ENCODE results near the gene IER2. TPM values are rescaled to one million over a fixed set of nuclear protein-coding genes. Genes with fewer than 3 reads are reported as not detected.
"Not testable (repeated sequence)": the region's sequence is repeated elsewhere in the genome, so short reads cannot be mapped to it uniquely, and the experiment has no call there.

IER2 gene
- total RNA-seq, 1 experiment from 2014 or later = 164 TPM

GRCh38 chr19:13173139-13173737 lies 23.0 kb downstream of the IER2 start:
- H3K4me3 ChIP-seq (ENCODE audit: low read depth, low read length, poor library complexity, severe bottlenecking) = no peak overlapping the region
- no peaks in the 10 kb centered on the region for H3K27me3 ChIP-seq (replicated peaks; ENCODE audit: insufficient read depth, low read depth, low read length, poor library complexity)
- H3K9me3 ChIP-seq (ENCODE audit: low read depth, low read length, poor library complexity, severe bottlenecking) = no peaks in the 10 kb centered on the region
- ChIA-PET CTCF (no interaction called here), POLR2A (ENCODE audit: low non-redundant PET) (no interaction called here)
- H3K27ac ChIP-seq (ENCODE audit: low read depth, low read length, poor library complexity, severe bottlenecking) = peak overlapping the region; percentile 21
- no TSS peak for BruUV-seq (replicated peaks)
- TF ChIP-seq CTCF (conservative IDR thresholded peaks at IDR 0.05; ENCODE audit: low read depth, low read length) (no peak), EZH2 (IDR thresholded peaks at IDR 0.05; ENCODE audit: borderline replicate concordance, low read depth, low read length, poor library complexity, severe bottlenecking) (no peak)
- no peak for DNase-seq (ENCODE audit: low spot score)
- peaks cover 20% of the 10 kb centered on the region for H3K4me1 ChIP-seq (ENCODE audit: insufficient read depth, low read length, poor library complexity, severe bottlenecking)
- no peaks in the 10 kb centered on the region for H3K36me3 ChIP-seq (ENCODE audit: insufficient read depth, low read length, poor library complexity, severe bottlenecking)
- intact Hi-C loops (cut with micrococcal nuclease; ENCODE audit: unreplicated experiment) = no loop called here

- peak; percentile 58 for DNase-seq (ENCODE audit: low spot score)
- BruUV-seq (replicated peaks) = no TSS peak
Measured at GRCh38 chr19:13176345-13176744, 26.1 kb downstream of the IER2 start.

GRCh38 chr19:13177584-13177983 lies 27.4 kb downstream of the IER2 start:
- BruUV-seq (replicated peaks); intact Hi-C loops (cut with micrococcal nuclease; ENCODE audit: unreplicated experiment); POLR2A ChIA-PET (ENCODE audit: low non-redundant PET): not testable (repeated sequence)

More at GRCh38 chr19:13176345-13176744, 26.1 kb downstream of the IER2 start:
- POLR2A ChIA-PET (ENCODE audit: low non-redundant PET) = no interaction called here
- Histone ChIP-seq H3K27ac (ENCODE audit: low read depth, low read length, poor library complexity, severe bottlenecking) (peak overlapping the region; percentile 2), H3K27me3 (replicated peaks; ENCODE audit: insufficient read depth, low read depth, low read length, poor library complexity) (no peaks in the 10 kb centered on the region), H3K36me3 (ENCODE audit: insufficient read depth, low read length, poor library complexity, severe bottlenecking) (no peaks in the 10 kb centered on the region), H3K9me3 (ENCODE audit: low read depth, low read length, poor library complexity, severe bottlenecking) (no peaks in the 10 kb centered on the region), H3K4me1 (ENCODE audit: insufficient read depth, low read length, poor library complexity, severe bottlenecking) (peaks cover 23% of the 10 kb centered on the region), H3K4me3 (ENCODE audit: low read depth, low read length, poor library complexity, severe bottlenecking) (no peak overlapping the region)
- CTCF ChIA-PET = no interaction called here
- intact Hi-C loops (cut with micrococcal nuclease; ENCODE audit: unreplicated experiment) = no loop called here
- TF ChIP-seq CTCF (conservative IDR thresholded peaks at IDR 0.05; ENCODE audit: low read depth, low read length) = no peak
- no peak for TF ChIP-seq EZH2 (IDR thresholded peaks at IDR 0.05; ENCODE audit: borderline replicate concordance, low read depth, low read length, poor library complexity, severe bottlenecking)

GRCh38 chr19:13178291-13178690 lies 28.1 kb downstream of the IER2 start:
- H3K9me3 ChIP-seq (ENCODE audit: low read depth, low read length, poor library complexity, severe bottlenecking) = not testable (repeated sequence)
- CTCF ChIA-PET = interaction anchor here (1.1 kb wide), 1 partner anchor 201 kb away, joined by 3 read pairs; no protein-coding TSS in a partner anchor

More at GRCh38 chr19:13177584-13177983, 27.4 kb downstream of the IER2 start:
- not testable (repeated sequence) for DNase-seq (ENCODE audit: low spot score); H3K9me3 ChIP-seq (ENCODE audit: low read depth, low read length, poor library complexity, severe bottlenecking); H3K27me3 ChIP-seq (replicated peaks; ENCODE audit: insufficient read depth, low read depth, low read length, poor library complexity); H3K4me3 ChIP-seq (ENCODE audit: low read depth, low read length, poor library complexity, severe bottlenecking); H3K36me3 ChIP-seq (ENCODE audit: insufficient read depth, low read length, poor library complexity, severe bottlenecking); H3K27ac ChIP-seq (ENCODE audit: low read depth, low read length, poor library complexity, severe bottlenecking)
- CTCF ChIA-PET = interaction anchor here (1.1 kb wide), 1 partner anchor 201 kb away, joined by 3 read pairs; no protein-coding TSS in a partner anchor
- peaks cover 25% of the 10 kb centered on the region for H3K4me1 ChIP-seq (ENCODE audit: insufficient read depth, low read length, poor library complexity, severe bottlenecking)

More at GRCh38 chr19:13178291-13178690, 28.1 kb downstream of the IER2 start:
- H3K27ac ChIP-seq (ENCODE audit: low read depth, low read length, poor library complexity, severe bottlenecking); BruUV-seq (replicated peaks); H3K4me3 ChIP-seq (ENCODE audit: low read depth, low read length, poor library complexity, severe bottlenecking); DNase-seq (ENCODE audit: low spot score); POLR2A ChIA-PET (ENCODE audit: low non-redundant PET); H3K36me3 ChIP-seq (ENCODE audit: insufficient read depth, low read length, poor library complexity, severe bottlenecking); H3K27me3 ChIP-seq (replicated peaks; ENCODE audit: insufficient read depth, low read depth, low read length, poor library complexity); intact Hi-C loops (cut with micrococcal nuclease; ENCODE audit: unreplicated experiment): not testable (repeated sequence)
- H3K4me1 ChIP-seq (ENCODE audit: insufficient read depth, low read length, poor library complexity, severe bottlenecking) = peaks cover 21% of the 10 kb centered on the region
